HG02571 (cell line): ENCODE data around the gene AQP5.

Source experiments
- ATAC-seq: cut with Tn5 transposase; IDR thresholded peaks from one replicate; pipeline ENCODE4 v1.9.1; 2021; ENCODE audit warnings: mild to moderate bottlenecking, moderate library complexity; ENCODE audit not compliant: unreplicated experiment

AQP5 gene

GRCh38 chr12:49961111-49961922, at the start of gene AQP5:
TSS of gene AQP5 (plus strand) at chr12:49961872. CDS start at chr12:49962018, 146 bp downstream.
- no peak for ATAC-seq

GRCh38 chr12:49912345-49913255, 49.1 kb upstream of the AQP5 start:
- ATAC-seq = no peak

GRCh38 chr12:49916129-49916919, 45.3 kb upstream of the AQP5 start:
- ATAC-seq = no peak

GRCh38 chr12:49917166-49917787, 44.4 kb upstream of the AQP5 start:
- no peak for ATAC-seq

- no peak for ATAC-seq
These were observed 43.9 kb upstream of the AQP5 start for GRCh38 chr12:49917788-49918173.

- no peak for ATAC-seq
These were observed 41.3 kb upstream of the AQP5 start for GRCh38 chr12:49920241-49920914.

GRCh38 chr12:49920915-49921286, 40.8 kb upstream of the AQP5 start:
- no peak for ATAC-seq

- ATAC-seq = no peak
These were observed 40.4 kb upstream of the AQP5 start for GRCh38 chr12:49921299-49921698.

- no peak for ATAC-seq
These were observed 39.7 kb upstream of the AQP5 start for GRCh38 chr12:49921936-49922335.

- ATAC-seq = no peak
These were observed 39.2 kb upstream of the AQP5 start for GRCh38 chr12:49922349-49923034.

- ATAC-seq = no peak
These were observed 38.5 kb upstream of the AQP5 start for GRCh38 chr12:49923035-49923644.

GRCh38 chr12:49923880-49924556, 37.7 kb upstream of the AQP5 start:
- ATAC-seq = no peak

GRCh38 chr12:49924628-49925246, 36.9 kb upstream of the AQP5 start:
- no peak for ATAC-seq

GRCh38 chr12:49925433-49926204, 36.1 kb upstream of the AQP5 start:
- ATAC-seq = no peak

- no peak for ATAC-seq
These were observed 33.2 kb upstream of the AQP5 start for GRCh38 chr12:49928471-49928870.

GRCh38 chr12:49929581-49929980, 32.1 kb upstream of the AQP5 start:
- ATAC-seq = no peak

- no peak for ATAC-seq
These were observed 31.0 kb upstream of the AQP5 start for GRCh38 chr12:49930515-49931288.
